Activated T-cell treated with anti-CD3 and anti-CD28 coated beads, Interleukin-2, amount 50 U/mL, for 4 hours (primary cell): Measurements from ENCODE around the gene AGFG2. TPM values are rescaled to one million over a fixed set of nuclear protein-coding genes. Genes with fewer than 3 reads are reported as not detected.

Experiments
- ATAC-seq, 2 donors: fragments of 200-7000 bp; cut with Tn5 transposase; one replicate each; pipeline ENCODE4 v1.10.0; 2021
- DNase-seq: peaks from one replicate; pipeline ENCODE4 v3.0.0-alpha.2; 2020
- H3K27me3 Mint-ChIP-seq: one replicate; pipeline ENCODE4 v1.8.0; 2021; ENCODE audit warnings: low read depth, mixed read lengths
- H3K36me3 Mint-ChIP-seq: one replicate; pipeline ENCODE4 v1.8.0; 2022; ENCODE audit warnings: mixed read lengths; ENCODE audit not compliant: insufficient read depth
- H3K4me1 Mint-ChIP-seq: one replicate; pipeline ENCODE4 v1.8.0; 2021; ENCODE audit warnings: low read depth, mixed read lengths
- H3K4me3 Mint-ChIP-seq: one replicate; pipeline ENCODE4 v1.8.0; 2021; ENCODE audit warnings: mild to moderate bottlenecking, moderate library complexity, mixed read lengths
- H3K9me3 Mint-ChIP-seq: one replicate; pipeline ENCODE4 v1.8.0; 2021; ENCODE audit warnings: mixed read lengths
- total RNA-seq, 3 donors: library from RNA; stranded (reverse); gene quantifications; one replicate each; pipeline ENCODE4 v1.2.1, GENCODE V29; 2021

The AGFG2 gene
- total RNA-seq, 3 donors from 2014 or later: 58.6 to 72.0 (median 65.9) TPM

- no peaks in the 10 kb centered on the region for H3K9me3 Mint-ChIP-seq
- no peaks in the 10 kb centered on the region for H3K36me3 Mint-ChIP-seq
- peaks cover 28% of the 10 kb centered on the region for H3K4me1 Mint-ChIP-seq
- ATAC-seq: no peak
- H3K27me3 Mint-ChIP-seq: peaks cover 10% of the 10 kb centered on the region
- no peak for DNase-seq
- H3K4me3 Mint-ChIP-seq: no peak overlapping the region
These were observed 49.4 kb downstream of the AGFG2 start for GRCh38 chr7:100588438-100588837.

GRCh38 chr7:100589341-100589947 lies 50.4 kb downstream of the AGFG2 start:
- no peaks in the 10 kb centered on the region for H3K36me3 Mint-ChIP-seq
- H3K9me3 Mint-ChIP-seq: no peaks in the 10 kb centered on the region
- no peak for ATAC-seq
- DNase-seq: no peak
- peaks cover 10% of the 10 kb centered on the region for H3K27me3 Mint-ChIP-seq
- H3K4me1 Mint-ChIP-seq: peaks cover 19% of the 10 kb centered on the region
- H3K4me3 Mint-ChIP-seq: no peak overlapping the region

- DNase-seq (no peak), ATAC-seq (no peak)
- Mint-ChIP-seq H3K36me3 (no peaks in the 10 kb centered on the region), H3K9me3 (no peaks in the 10 kb centered on the region), H3K4me3 (no peak overlapping the region), H3K27me3 (peaks cover 10% of the 10 kb centered on the region), H3K4me1 (peaks cover 12% of the 10 kb centered on the region)
These were observed 51.2 kb downstream of the AGFG2 start for GRCh38 chr7:100590077-100590737.

- no peaks in the 10 kb centered on the region for H3K36me3 Mint-ChIP-seq
- H3K27me3 Mint-ChIP-seq: peaks cover 10% of the 10 kb centered on the region
- no peak overlapping the region for H3K4me3 Mint-ChIP-seq
- peaks cover 8% of the 10 kb centered on the region for H3K4me1 Mint-ChIP-seq
- H3K9me3 Mint-ChIP-seq: no peaks in the 10 kb centered on the region
- no peak for ATAC-seq
- DNase-seq: no peak
These were observed 52.6 kb downstream of the AGFG2 start for GRCh38 chr7:100591596-100591995.

DNA sequence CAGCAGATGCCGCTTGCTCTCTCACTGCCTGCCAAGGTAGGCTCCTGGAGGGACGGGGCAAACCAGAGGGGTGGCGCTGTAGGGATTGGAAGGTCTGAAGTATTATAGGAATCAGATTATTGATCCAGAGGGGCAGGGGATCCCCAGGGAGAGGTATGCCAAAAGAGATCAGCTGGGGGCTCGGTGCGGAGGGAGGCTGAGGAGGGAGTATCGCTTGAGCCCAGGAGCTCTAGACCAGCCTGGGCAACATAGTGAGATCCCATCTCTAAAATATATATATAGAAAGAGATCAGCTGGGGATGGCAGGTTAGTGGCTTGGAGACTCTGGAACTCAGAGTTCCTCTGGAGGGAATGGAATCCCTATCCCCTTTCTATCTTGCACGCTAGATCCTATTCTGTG lies 56.2 kb downstream of the AGFG2 start:
- no peaks in the 10 kb centered on the region for H3K4me1 Mint-ChIP-seq
- no peak for ATAC-seq
- no peak for DNase-seq
- peaks cover 8% of the 10 kb centered on the region for H3K27me3 Mint-ChIP-seq
- H3K4me3 Mint-ChIP-seq: no peak overlapping the region
- H3K9me3 Mint-ChIP-seq: no peaks in the 10 kb centered on the region
- no peaks in the 10 kb centered on the region for H3K36me3 Mint-ChIP-seq

DNA sequence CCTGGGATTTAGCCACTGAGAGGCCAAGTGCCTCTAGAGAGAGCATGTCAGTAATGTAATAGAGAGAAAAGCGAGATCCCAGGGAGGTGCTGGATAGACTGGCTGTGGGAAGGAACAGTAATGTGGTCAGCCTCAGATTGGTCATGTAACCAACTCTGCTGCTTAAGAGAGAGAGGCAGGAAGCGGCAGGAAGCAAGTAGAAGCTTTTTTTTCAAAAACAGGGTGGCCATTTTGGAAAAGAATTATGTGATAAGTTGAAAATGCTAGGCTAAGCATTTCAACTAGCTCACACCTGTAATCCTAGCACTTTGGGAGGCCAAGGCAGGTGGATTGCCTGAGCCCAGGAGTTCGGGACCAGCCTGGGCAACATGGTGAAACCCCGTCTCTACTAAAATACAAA lies 59.4 kb downstream of the AGFG2 start:
- H3K4me3 Mint-ChIP-seq: no peak overlapping the region
- H3K36me3 Mint-ChIP-seq: no peaks in the 10 kb centered on the region
- no peaks in the 10 kb centered on the region for H3K27me3 Mint-ChIP-seq
- DNase-seq: no peak
- no peaks in the 10 kb centered on the region for H3K9me3 Mint-ChIP-seq
- ATAC-seq: no peak
- H3K4me1 Mint-ChIP-seq: peaks cover 4% of the 10 kb centered on the region

DNA sequence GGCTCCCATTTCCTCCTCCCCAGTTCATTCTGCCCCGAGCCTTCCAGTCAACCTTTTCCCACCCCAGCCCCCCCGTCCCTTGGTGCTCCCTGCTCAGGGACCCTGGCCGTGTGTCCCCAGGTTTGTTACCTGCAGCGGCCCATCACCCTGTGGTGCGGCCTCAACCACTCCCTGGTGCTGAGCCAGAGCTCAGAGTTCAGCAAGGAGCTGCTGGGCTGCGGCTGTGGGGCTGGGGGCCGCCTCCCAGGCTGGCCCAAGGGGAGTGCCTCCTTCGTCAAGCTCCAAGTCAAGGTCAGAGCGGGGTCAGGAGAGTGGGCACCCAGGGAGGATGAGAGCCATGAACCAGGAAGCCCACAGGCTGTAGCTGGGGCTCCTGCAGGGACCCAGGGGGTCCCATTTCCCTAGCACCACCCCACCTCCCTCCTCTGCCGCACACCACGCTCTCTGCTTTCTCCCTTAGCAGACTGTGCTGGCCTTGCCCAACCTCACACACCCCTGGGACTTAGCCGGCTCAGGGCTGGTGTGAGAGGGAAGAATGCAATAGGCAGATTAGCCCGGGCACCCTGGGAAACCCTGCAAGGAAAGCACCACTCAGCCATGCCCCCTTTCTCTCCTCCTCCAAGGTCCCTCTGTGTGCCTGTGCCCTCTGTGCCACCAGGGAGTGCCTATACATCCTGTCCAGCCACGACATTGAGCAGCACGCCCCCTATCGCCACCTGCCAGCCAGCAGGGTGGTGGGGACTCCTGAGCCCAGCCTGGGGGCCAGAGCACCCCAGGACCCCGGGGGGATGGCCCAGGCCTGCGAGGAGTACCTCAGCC lies 61.1 kb downstream of the AGFG2 start:
- H3K27me3 Mint-ChIP-seq: no peaks in the 10 kb centered on the region
- DNase-seq (no peak), ATAC-seq (no peak)
- peaks cover 11% of the 10 kb centered on the region for H3K4me1 Mint-ChIP-seq
- no peaks in the 10 kb centered on the region for H3K9me3 Mint-ChIP-seq
- H3K4me3 Mint-ChIP-seq: no peak overlapping the region
- H3K36me3 Mint-ChIP-seq: no peaks in the 10 kb centered on the region

- DNase-seq (no peak), ATAC-seq (no peak)
- H3K4me3 Mint-ChIP-seq: no peak overlapping the region
- no peaks in the 10 kb centered on the region for H3K27me3 Mint-ChIP-seq
- H3K4me1 Mint-ChIP-seq: peaks cover 14% of the 10 kb centered on the region
- H3K9me3 Mint-ChIP-seq: no peaks in the 10 kb centered on the region
- H3K36me3 Mint-ChIP-seq: no peaks in the 10 kb centered on the region
These were observed 61.7 kb downstream of the AGFG2 start for GRCh38 chr7:100600730-100601038.

- no peaks in the 10 kb centered on the region for H3K9me3 Mint-ChIP-seq
- H3K4me1 Mint-ChIP-seq: peaks cover 15% of the 10 kb centered on the region
- no peaks in the 10 kb centered on the region for H3K36me3 Mint-ChIP-seq
- no peaks in the 10 kb centered on the region for H3K27me3 Mint-ChIP-seq
- H3K4me3 Mint-ChIP-seq: peak overlapping the region; percentile 78
- no peak for ATAC-seq
- no peak for DNase-seq
These were observed 64.1 kb downstream of the AGFG2 start for GRCh38 chr7:100602889-100603725.

DNA sequence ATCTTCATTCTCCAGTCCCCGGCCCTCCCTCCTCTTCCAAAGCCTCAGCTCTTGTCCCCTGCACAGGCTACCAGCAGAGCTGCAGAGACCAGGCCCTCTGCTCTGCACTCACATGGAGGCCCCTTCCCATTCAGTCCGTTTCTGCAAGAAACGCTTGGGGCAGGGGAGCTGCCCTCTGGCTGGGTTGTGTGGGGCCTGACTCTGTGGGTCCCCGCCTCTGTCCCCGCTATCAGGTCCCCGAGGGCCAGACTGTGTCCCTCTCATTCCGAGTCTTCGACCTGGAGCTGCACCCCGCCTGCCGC lies 64.7 kb downstream of the AGFG2 start:
- Mint-ChIP-seq H3K27me3 (no peaks in the 10 kb centered on the region), H3K36me3 (no peaks in the 10 kb centered on the region), H3K4me1 (peaks cover 15% of the 10 kb centered on the region), H3K4me3 (peak overlapping the region; percentile 78), H3K9me3 (no peaks in the 10 kb centered on the region)
- DNase-seq: no peak
- ATAC-seq: no peak

DNA sequence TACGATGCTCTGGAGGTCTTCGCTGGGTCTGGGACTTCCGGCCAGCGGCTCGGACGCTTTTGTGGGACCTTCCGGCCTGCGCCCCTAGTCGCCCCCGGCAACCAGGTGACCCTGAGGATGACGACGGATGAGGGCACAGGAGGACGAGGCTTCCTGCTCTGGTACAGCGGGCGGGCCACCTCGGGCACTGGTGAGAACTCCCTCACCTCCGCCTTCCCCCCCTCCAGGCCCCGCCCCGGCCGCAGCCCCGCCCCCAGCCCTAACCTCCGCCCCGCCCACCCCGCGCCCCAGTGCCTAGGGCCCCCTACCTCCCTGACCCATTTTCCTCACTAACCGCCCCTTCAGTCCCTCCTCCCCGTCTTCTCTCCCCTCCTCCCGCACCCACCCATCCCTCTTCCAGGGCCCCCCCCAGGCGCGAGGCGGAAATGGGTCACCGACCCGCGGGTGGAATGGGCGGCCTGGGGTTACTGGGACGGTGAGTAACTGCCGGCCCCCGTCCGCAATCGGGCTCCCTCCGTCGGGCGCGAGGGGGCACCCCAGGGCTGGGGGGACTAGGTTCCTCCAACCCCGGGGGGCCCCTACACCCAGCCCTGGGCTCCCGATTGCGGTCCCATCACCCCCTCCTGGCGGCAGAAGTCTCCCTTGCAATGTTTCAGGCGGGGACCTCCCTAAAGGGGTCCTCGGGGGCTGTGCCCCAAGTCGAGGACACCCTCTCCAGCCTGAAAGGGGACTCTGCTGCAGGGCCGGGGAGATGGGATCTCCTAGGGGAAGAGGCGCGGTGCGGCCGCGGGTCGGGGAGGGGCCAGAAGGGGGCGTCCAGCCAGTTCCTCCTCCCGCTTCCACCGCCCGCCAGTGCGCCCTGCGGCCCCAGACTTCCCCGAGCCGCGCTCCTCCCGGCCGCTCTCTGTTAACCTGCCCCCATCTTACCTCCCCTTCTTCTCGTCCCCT lies 65.3 kb downstream of the AGFG2 start:
- H3K4me3 Mint-ChIP-seq: peak overlapping the region; percentile 78
- ATAC-seq (peak; percentile 73 to 76), DNase-seq (peak; percentile 60)
- H3K36me3 Mint-ChIP-seq: no peaks in the 10 kb centered on the region
- no peaks in the 10 kb centered on the region for H3K9me3 Mint-ChIP-seq
- H3K4me1 Mint-ChIP-seq: peaks cover 15% of the 10 kb centered on the region
- no peaks in the 10 kb centered on the region for H3K27me3 Mint-ChIP-seq

DNA sequence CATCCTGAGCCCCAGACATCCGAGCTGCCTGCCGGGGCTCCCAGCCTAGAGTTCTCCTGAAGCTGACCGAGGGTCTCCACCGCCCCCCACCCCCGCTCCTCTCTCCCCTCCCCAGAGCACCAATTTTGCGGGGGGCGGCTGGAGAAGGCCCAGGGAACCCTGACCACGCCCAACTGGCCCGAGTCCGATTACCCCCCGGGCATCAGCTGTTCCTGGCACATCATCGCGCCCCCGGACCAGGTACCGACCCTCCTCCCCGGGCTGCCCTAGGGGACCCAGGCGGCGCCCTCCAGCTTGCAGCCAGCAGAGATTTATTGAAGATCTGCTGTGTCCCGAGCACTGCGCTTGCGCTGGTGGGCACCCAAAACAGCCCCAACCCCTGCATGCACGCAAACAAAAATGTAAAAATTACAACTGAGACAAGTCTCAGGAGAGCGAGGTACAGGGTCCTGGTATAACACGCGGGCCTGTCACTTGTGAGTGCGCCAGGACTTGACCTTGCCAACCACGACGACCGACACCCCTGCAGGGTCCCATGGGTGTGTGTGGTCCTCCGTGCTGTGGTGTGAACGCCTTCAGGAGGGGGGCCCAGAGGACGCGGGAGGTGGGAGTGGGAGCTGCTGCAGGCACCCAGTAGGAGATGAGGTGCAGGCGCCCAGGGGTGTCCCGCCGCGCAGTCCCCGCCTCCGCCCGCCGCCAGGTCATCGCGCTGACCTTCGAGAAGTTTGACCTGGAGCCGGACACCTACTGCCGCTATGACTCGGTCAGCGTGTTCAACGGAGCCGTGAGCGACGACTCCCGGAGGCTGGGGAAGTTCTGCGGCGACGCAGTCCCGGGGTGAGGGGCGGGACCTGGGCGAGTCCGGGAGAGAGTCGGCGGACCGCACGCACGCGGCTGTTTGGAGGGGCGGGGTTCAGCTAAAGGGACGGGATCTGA lies 66.2 kb downstream of the AGFG2 start:
- peaks cover 15% of the 10 kb centered on the region for H3K4me1 Mint-ChIP-seq
- no peak for DNase-seq
- H3K36me3 Mint-ChIP-seq: no peaks in the 10 kb centered on the region
- H3K4me3 Mint-ChIP-seq: peak overlapping the region; percentile 76
- no peaks in the 10 kb centered on the region for H3K27me3 Mint-ChIP-seq
- H3K9me3 Mint-ChIP-seq: no peaks in the 10 kb centered on the region
- peak; percentile 17 to 31 for ATAC-seq

DNA sequence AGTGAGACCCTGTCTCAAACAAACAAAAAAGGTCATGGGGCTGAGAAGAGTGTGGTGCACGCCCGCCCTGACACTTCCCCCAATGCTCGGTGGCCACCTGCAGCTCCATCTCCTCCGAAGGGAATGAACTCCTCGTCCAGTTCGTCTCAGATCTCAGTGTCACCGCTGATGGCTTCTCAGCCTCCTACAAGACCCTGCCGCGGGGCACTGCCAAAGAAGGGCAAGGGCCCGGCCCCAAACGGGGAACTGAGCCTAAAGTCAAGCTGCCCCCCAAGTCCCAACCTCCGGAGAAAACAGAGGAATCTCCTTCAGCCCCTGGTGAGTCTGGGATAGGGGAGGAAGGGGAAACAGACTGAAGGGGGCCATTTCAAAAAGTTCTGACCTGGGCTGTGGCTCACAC lies 67.3 kb downstream of the AGFG2 start:
- Mint-ChIP-seq H3K4me3 (no peak overlapping the region), H3K9me3 (no peaks in the 10 kb centered on the region), H3K36me3 (no peaks in the 10 kb centered on the region), H3K4me1 (peaks cover 15% of the 10 kb centered on the region), H3K27me3 (no peaks in the 10 kb centered on the region)
- DNase-seq: no peak
- no peak for ATAC-seq
